ENCODE measurements around the gene LAMA2.

The LAMA2 gene

GRCh38 chr6:129565366-129565765, 682.4 kb downstream of the LAMA2 start:
- no peak for DNase-seq (ENCODE audit: low spot score)
- in situ Hi-C loops (cut with MboI; ENCODE audit: low pct_unique_long_range_greater_than_20kb, low sequenced_read_pairs, unreplicated experiment) = no loop called here
- no peak for TF ChIP-seq CTCF (IDR thresholded peaks at IDR 0.05; ENCODE audit: extremely low read depth, insufficient read depth, missing control alignments)

DNA sequence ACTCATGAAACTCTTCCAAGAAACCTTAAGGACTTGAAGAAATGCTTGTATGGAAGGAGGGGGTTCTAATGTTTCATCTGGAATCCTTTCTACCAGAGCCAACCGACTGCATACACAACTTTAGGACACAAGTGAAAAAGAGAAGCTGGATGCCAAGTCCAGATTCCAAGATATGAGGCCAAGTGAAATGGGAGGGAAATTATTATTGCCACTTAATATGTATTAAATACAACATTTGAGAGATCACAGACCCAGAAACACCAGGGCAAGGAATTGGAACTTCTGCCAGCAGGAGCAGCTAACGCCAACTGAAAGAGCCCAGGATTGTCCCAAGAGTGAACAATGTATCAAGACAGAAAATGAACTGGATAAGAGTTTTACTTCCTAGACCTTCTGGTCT, 682.9 kb downstream of the LAMA2 start:
- no peak for TF ChIP-seq CTCF (IDR thresholded peaks at IDR 0.05; ENCODE audit: extremely low read depth, insufficient read depth, missing control alignments)
- DNase-seq (ENCODE audit: low spot score) = no peak
- in situ Hi-C loops (cut with MboI; ENCODE audit: low pct_unique_long_range_greater_than_20kb, low sequenced_read_pairs, unreplicated experiment) = no loop called here
